Neutrophil (primary cell): ENCODE measurements around the gene HLA-DQA1.

Experiments
- H3K27ac ChIP-seq: fragments of 200-600 bp; sonication (generic); 2 replicates; pipeline ENCODE4 v1.5.1; 2016; ENCODE audit warnings: mild to moderate bottlenecking, moderate library complexity
- H3K27me3 ChIP-seq: fragments of 200-600 bp; sonication (generic); 2 replicates; pipeline ENCODE4 v1.6.0; 2016; ENCODE audit warnings: mild to moderate bottlenecking
- H3K36me3 ChIP-seq: fragments of 200-600 bp; sonication (generic); 2 replicates; pipeline ENCODE4 v1.5.1; 2017
- H3K4me1 ChIP-seq, 2 experiments: fragments of 200-600 bp in 1 of 2; sonication (generic) in 1 of 2; 1 replicate in 1 of 2; 2 replicates in 1 of 2; pipeline versions ENCODE4 v1.5.1 to v1.6.1; 2013 to 2016; ENCODE audit warnings: low read depth in 1 of 2, low read length in 1 of 2, mild to moderate bottlenecking in 1 of 2, moderate library complexity in 1 of 2; ENCODE audit not compliant: control insufficient read depth in 1 of 2, insufficient read depth in 1 of 2
- H3K4me3 ChIP-seq, 2 experiments: fragments of 200-600 bp in 1 of 2; sonication (generic) in 1 of 2; 1 replicate in 1 of 2; 2 replicates in 1 of 2; pipeline ENCODE4 v1.5.1; 2013 to 2016; ENCODE audit warnings: low read depth in 1 of 2, low read length in 1 of 2, mild to moderate bottlenecking in 1 of 2, moderate library complexity in 1 of 2
- H3K9me3 ChIP-seq: fragments of 200-600 bp; sonication (generic); 2 replicates; pipeline ENCODE4 v1.5.1; 2016
- TF ChIP-seq, protein P1 (sequence below): fragments of 200-600 bp; sonication (generic); IDR thresholded peaks from 2 replicates; pipeline ENCODE4 v1.5.1; 2016; ENCODE audit warnings: antibody characterized with exemption

HLA-DQA1 gene

GRCh38 chr6:32679492-32679891 is 42.3 kb downstream of the HLA-DQA1 start:
- peaks cover 5 to 6% of the 10 kb centered on the region in 2 experiments for H3K4me1 ChIP-seq
- no peaks in the 10 kb centered on the region for H3K9me3 ChIP-seq
- H3K4me3 ChIP-seq, result no peak overlapping the region
- H3K36me3 ChIP-seq, result no peaks in the 10 kb centered on the region
- TF ChIP-seq, protein P1, sequence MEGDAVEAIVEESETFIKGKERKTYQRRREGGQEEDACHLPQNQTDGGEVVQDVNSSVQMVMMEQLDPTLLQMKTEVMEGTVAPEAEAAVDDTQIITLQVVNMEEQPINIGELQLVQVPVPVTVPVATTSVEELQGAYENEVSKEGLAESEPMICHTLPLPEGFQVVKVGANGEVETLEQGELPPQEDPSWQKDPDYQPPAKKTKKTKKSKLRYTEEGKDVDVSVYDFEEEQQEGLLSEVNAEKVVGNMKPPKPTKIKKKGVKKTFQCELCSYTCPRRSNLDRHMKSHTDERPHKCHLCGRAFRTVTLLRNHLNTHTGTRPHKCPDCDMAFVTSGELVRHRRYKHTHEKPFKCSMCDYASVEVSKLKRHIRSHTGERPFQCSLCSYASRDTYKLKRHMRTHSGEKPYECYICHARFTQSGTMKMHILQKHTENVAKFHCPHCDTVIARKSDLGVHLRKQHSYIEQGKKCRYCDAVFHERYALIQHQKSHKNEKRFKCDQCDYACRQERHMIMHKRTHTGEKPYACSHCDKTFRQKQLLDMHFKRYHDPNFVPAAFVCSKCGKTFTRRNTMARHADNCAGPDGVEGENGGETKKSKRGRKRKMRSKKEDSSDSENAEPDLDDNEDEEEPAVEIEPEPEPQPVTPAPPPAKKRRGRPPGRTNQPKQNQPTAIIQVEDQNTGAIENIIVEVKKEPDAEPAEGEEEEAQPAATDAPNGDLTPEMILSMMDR, result no peak
- H3K27ac ChIP-seq, result no peak overlapping the region
- peaks cover 11% of the 10 kb centered on the region for H3K27me3 ChIP-seq

- H3K27me3 ChIP-seq, result peaks cover 11% of the 10 kb centered on the region
- no peak overlapping the region for H3K27ac ChIP-seq
- H3K4me1 ChIP-seq, result peaks cover 5 to 6% of the 10 kb centered on the region in 2 experiments
- no peak overlapping the region for H3K4me3 ChIP-seq
- H3K9me3 ChIP-seq, result no peaks in the 10 kb centered on the region
- H3K36me3 ChIP-seq, result no peaks in the 10 kb centered on the region
- TF ChIP-seq, protein P1, result no peak
Measured at GRCh38 chr6:32680055-32680454, 42.8 kb downstream of the HLA-DQA1 start.

- H3K36me3 ChIP-seq, result no peaks in the 10 kb centered on the region
- TF ChIP-seq, protein P1, result no peak
- no peaks in the 10 kb centered on the region for H3K9me3 ChIP-seq
- no peak overlapping the region for H3K27ac ChIP-seq
- peaks cover 5 to 14% of the 10 kb centered on the region in 2 experiments for H3K4me1 ChIP-seq
- H3K4me3 ChIP-seq, result no peak overlapping the region
- H3K27me3 ChIP-seq, result peaks cover 20% of the 10 kb centered on the region
Measured at GRCh38 chr6:32684246-32684645, 47.0 kb downstream of the HLA-DQA1 start.

- TF ChIP-seq, protein P1, result no peak
- Histone ChIP-seq H3K36me3 (no peaks in the 10 kb centered on the region), H3K4me1 (peaks cover 0 to 8% of the 10 kb centered on the region in 2 experiments), H3K9me3 (no peaks in the 10 kb centered on the region), H3K4me3 (no peak overlapping the region), H3K27me3 (peaks cover 30% of the 10 kb centered on the region), H3K27ac (no peak overlapping the region)
Measured at GRCh38 chr6:32685603-32686002, 48.4 kb downstream of the HLA-DQA1 start.

- H3K9me3 ChIP-seq, result no peaks in the 10 kb centered on the region
- peaks cover 27% of the 10 kb centered on the region for H3K27me3 ChIP-seq
- H3K4me1 ChIP-seq, result peaks cover 0 to 8% of the 10 kb centered on the region in 2 experiments
- H3K36me3 ChIP-seq, result no peaks in the 10 kb centered on the region
- no peak overlapping the region for H3K27ac ChIP-seq
- H3K4me3 ChIP-seq, result no peak overlapping the region
- TF ChIP-seq, protein P1, result no peak
Measured at GRCh38 chr6:32689531-32690501, 52.6 kb downstream of the HLA-DQA1 start.
